HepG2 (cell line): ENCODE results near the gene KRTCAP2. TPM values are rescaled to one million over a fixed set of nuclear protein-coding genes. Genes with fewer than 3 reads are reported as not detected.

Experiments
- ATAC-seq: fragments of 200-7000 bp; cut with Tn5 transposase; 3 replicates; pipeline ENCODE4 v1.9.1; 2020; ENCODE audit warnings: mild to moderate bottlenecking, moderate library complexity
- BruUV-seq: library from RNA; stranded (reverse); fragments of 400-500 nt; replicated peaks from 2 replicates; lab custom pipeline; 2021; lab: Mats Ljungman, UMichigan
- CTCF ChIA-PET: fragments of 300-600 bp; formaldehyde crosslinking; extraction: SDS; loops from one replicate; lab custom pipeline; 2021; ENCODE audit warnings: low total read pairs, inconsistent platforms, low intra/inter-chr PET ratio; lab: Yijun Ruan, JAX
- POLR2A ChIA-PET: fragments of 350-600 bp; sonication (Branson Sonifier 250); formaldehyde crosslinking; loops from one replicate; lab custom pipeline; 2020; ENCODE audit warnings: antibody characterized with exemption, inconsistent platforms; lab: Yijun Ruan, JAX
- DNase-seq: peaks from one replicate; pipeline ENCODE4 v3.0.0-alpha.2; 2015; ENCODE audit warnings: low spot score
- FAIRE-seq: peaks from 3 replicates; lab custom pipeline; 2011; peaks lifted over from hg19 to GRCh38; lab: Jason Lieb, UNC
- H2AFZ ChIP-seq: one replicate; pipeline ENCODE4 v1.6.1; 2011; ENCODE audit warnings: low read length, inconsistent platforms
- H3K27ac ChIP-seq: fragments of 300-600 bp; 3 replicates; pipeline ENCODE4 v1.8.0; 2011; ENCODE audit warnings: mixed run types, mild to moderate bottlenecking, mixed read lengths, low read length, inconsistent platforms; ENCODE audit not compliant: insufficient read depth; ENCODE audit errors: extremely low read length
- H3K27me3 ChIP-seq, 2 experiments: fragments of 200-600 bp in 1 of 2; 2 replicates in 1 of 2; 3 replicates in 1 of 2; pipeline versions ENCODE4 v1.6.0 to v1.8.0; 2011; ENCODE audit warnings: low read length in 2 of 2, mild to moderate bottlenecking in 2 of 2, moderate library complexity in 2 of 2, inconsistent platforms in 1 of 2; ENCODE audit not compliant: insufficient read depth in 2 of 2, control insufficient read depth in 1 of 2
- H3K36me3 ChIP-seq, 2 experiments: fragments of 200-600 bp in 1 of 2; replicated peaks in 1 of 2; 2 replicates in 1 of 2; 3 replicates in 1 of 2; pipeline versions ENCODE4 v1.5.1 to v1.8.0; 2011; ENCODE audit warnings: low read length in 2 of 2, inconsistent platforms in 1 of 2; ENCODE audit not compliant: insufficient read depth in 2 of 2, control insufficient read depth in 1 of 2
- H3K4me1 ChIP-seq: 2 replicates; pipeline ENCODE4 v1.5.1; 2012; ENCODE audit warnings: low read length, inconsistent platforms; ENCODE audit not compliant: insufficient read depth
- H3K4me2 ChIP-seq: 2 replicates; pipeline ENCODE4 v1.6.0; 2011; ENCODE audit warnings: low read depth, low read length, inconsistent platforms
- H3K4me3 ChIP-seq, 3 experiments: fragments of 200-600 bp in 1 of 3; sonication (generic), shearing (Covaris generic) in 1 of 3; replicated peaks in 1 of 3; 2 replicates each; pipeline ENCODE4 v1.5.1; 2011 to 2016; ENCODE audit warnings: low read length in 3 of 3, inconsistent platforms in 2 of 3, low read depth in 2 of 3, mild to moderate bottlenecking in 2 of 3, control low read depth in 1 of 3, mixed read lengths in 1 of 3; ENCODE audit not compliant: insufficient read depth in 1 of 3
- H3K79me2 ChIP-seq: one replicate; pipeline ENCODE4 v1.6.1; 2011; ENCODE audit warnings: low read length, inconsistent platforms; ENCODE audit not compliant: insufficient read depth
- H3K9ac ChIP-seq: 2 replicates; pipeline ENCODE4 v1.6.0; 2011; ENCODE audit warnings: mild to moderate bottlenecking, low read depth, low read length, inconsistent platforms; ENCODE audit not compliant: insufficient read depth
- H3K9me3 ChIP-seq: 2 replicates; pipeline ENCODE4 v1.5.1; 2012; ENCODE audit warnings: mild to moderate bottlenecking, low read length
- H4K20me1 ChIP-seq: 2 replicates; pipeline ENCODE4 v1.6.0; 2011; ENCODE audit warnings: inconsistent platforms, mild to moderate bottlenecking, low read length, moderate library complexity; ENCODE audit not compliant: insufficient read depth
- AGO2 ChIP-seq: fragments of 200-400 bp; formaldehyde crosslinking; optimal IDR thresholded peaks from 2 replicates; pipeline ENCODE3; 2017; ENCODE audit warnings: mild to moderate bottlenecking, low read depth, low read length, moderate library complexity
- ELF1 ChIP-seq: sonication (generic); formaldehyde crosslinking; IDR thresholded peaks from 2 replicates; pipeline ENCODE4 v1.4.0; 2020; ENCODE audit warnings: missing genetic modification reagents
- ESRRA ChIP-seq: sonication (generic); formaldehyde crosslinking; IDR thresholded peaks from 2 replicates; pipeline ENCODE4 v1.5.1; 2020; ENCODE audit warnings: mild to moderate bottlenecking, low read depth, missing genetic modification reagents
- HES4 ChIP-seq: sonication (generic); formaldehyde crosslinking; IDR thresholded peaks from 2 replicates; pipeline ENCODE4 v1.9.0; 2021; ENCODE audit warnings: mild to moderate bottlenecking, missing genetic modification reagents, borderline replicate concordance
- HNF4A ChIP-seq: sonication (generic); formaldehyde crosslinking; IDR thresholded peaks from 2 replicates; pipeline ENCODE4 v1.4.0; 2020; ENCODE audit warnings: missing genetic modification reagents
- HNF4G ChIP-seq, 2 experiments: sonication (generic) in 1 of 2; formaldehyde crosslinking in 1 of 2; IDR thresholded peaks; 2 replicates each; pipeline versions ENCODE4 v1.4.0 to v1.6.1; 2011 to 2020; ENCODE audit warnings: borderline replicate concordance in 2 of 2, low read depth in 2 of 2, mild to moderate bottlenecking in 2 of 2, low read length in 1 of 2, missing genetic modification reagents in 1 of 2, moderate library complexity in 1 of 2
- IRF2 ChIP-seq: IDR thresholded peaks from 2 replicates; pipeline ENCODE4 v1.6.1; 2018; ENCODE audit warnings: missing genetic modification reagents, missing compliant biosample characterization
- MYC ChIP-seq: sonication (generic); formaldehyde crosslinking; IDR thresholded peaks from 2 replicates; pipeline ENCODE4 v1.9.0; 2021; ENCODE audit warnings: missing genetic modification reagents, borderline replicate concordance
- NFIB ChIP-seq: sonication (generic); formaldehyde crosslinking; IDR thresholded peaks from 2 replicates; pipeline ENCODE4 v1.9.0; 2021; ENCODE audit warnings: missing genetic modification reagents, mild to moderate bottlenecking, borderline replicate concordance
- NONO ChIP-seq, 2 experiments: fragments of 450-650 bp in 1 of 2; sonication (generic) in 1 of 2; formaldehyde crosslinking in 1 of 2; IDR thresholded peaks in 1 of 2; conservative IDR thresholded peaks in 1 of 2; 2 replicates each; pipeline versions ENCODE4 v1.6.1 to v1.8.0; 2017 to 2022; ENCODE audit warnings: mild to moderate bottlenecking in 1 of 2, missing genetic modification reagents in 1 of 2, moderate library complexity in 1 of 2
- NR2F6 ChIP-seq, 2 experiments: IDR thresholded peaks; 2 replicates each; pipeline ENCODE4 v1.6.1; 2016; ENCODE audit warnings: antibody characterized with exemption in 1 of 2, mild to moderate bottlenecking in 1 of 2
- RBFOX2 ChIP-seq: fragments of 200-400 bp; formaldehyde crosslinking; IDR thresholded peaks from 2 replicates; pipeline ENCODE4 v1.6.1; 2017; ENCODE audit warnings: low read depth, mild to moderate bottlenecking, low read length
- RXRA ChIP-seq: sonication (generic); formaldehyde crosslinking; IDR thresholded peaks from 2 replicates; pipeline ENCODE4 v1.5.1; 2020; ENCODE audit warnings: missing genetic modification reagents
- RXRB ChIP-seq: IDR thresholded peaks from 2 replicates; pipeline ENCODE4 v1.6.1; 2016; ENCODE audit warnings: borderline replicate concordance, missing genetic modification reagents, missing compliant biosample characterization
- SAP130 ChIP-seq: IDR thresholded peaks from 2 replicates; pipeline ENCODE4 v1.6.1; 2016; ENCODE audit warnings: low read depth
- ZMYM2 ChIP-seq: sonication (generic); formaldehyde crosslinking; IDR thresholded peaks from 2 replicates; pipeline ENCODE4 v1.8.0; 2022; ENCODE audit warnings: mild to moderate bottlenecking, missing genetic modification reagents
- ZNF264 ChIP-seq: sonication (generic); formaldehyde crosslinking; IDR thresholded peaks from 2 replicates; pipeline ENCODE4 v1.4.0; 2020; ENCODE audit warnings: missing genetic modification reagents
- ZNF446 ChIP-seq: sonication (generic); formaldehyde crosslinking; IDR thresholded peaks from 2 replicates; pipeline ENCODE4 v1.5.0; 2020; ENCODE audit warnings: mild to moderate bottlenecking, missing genetic modification reagents
- ZNF550 ChIP-seq: sonication (generic); formaldehyde crosslinking; IDR thresholded peaks from 2 replicates; pipeline ENCODE4 v1.4.0; 2020; ENCODE audit warnings: mild to moderate bottlenecking, missing genetic modification reagents, borderline replicate concordance
- ZSCAN25 ChIP-seq: sonication (generic); formaldehyde crosslinking; IDR thresholded peaks from 2 replicates; pipeline ENCODE4 v1.8.0; 2022; ENCODE audit warnings: mild to moderate bottlenecking, missing genetic modification reagents
- WGBS: methylation state at CpG from one replicate; pipeline ENCODE4 v1.1.6; 2017; ENCODE audit warnings: low lambda C conversion rate; 5-methylcytosine and 5-hydroxymethylcytosine counted together
- in situ Hi-C: cut with HindIII; loops from 2 replicates; pipeline ENCODE4 v1.10.0; 2017; ENCODE audit warnings: low pct_unique_long_range_greater_than_20kb; ENCODE audit not compliant: extremely low pct_ligation_motif_present
- intact Hi-C: fragments of 100-400 bp; cut with micrococcal nuclease; formaldehyde crosslinking; loops from one replicate; pipeline ENCODE4 v1.10.0; 2022; ENCODE audit not compliant: unreplicated experiment
- polyA plus RNA-seq, 8 experiments: library from polyadenylated mRNA; depleted of rRNA in 3 of 8; stranded (reverse) in 7 of 8; unstranded in 1 of 8; fragments of >200 nt; fragmentation: Illumina TruSeq in 4 of 8; extraction: Trizol in 4 of 8; gene quantifications; 2 replicates each; pipeline versions ENCODE4 v1.2.1 to v1.2.3, GENCODE V29; 2011 to 2016; ENCODE audit warnings: low read depth in 4 of 8, missing spikeins in 1 of 8, mixed read lengths in 1 of 8; ENCODE audit not compliant: insufficient read depth in 1 of 8
- total RNA-seq, 5 experiments: library from RNA; depleted of rRNA; stranded (reverse); fragments of >200 nt; fragmentation: Illumina TruSeq; extraction: Trizol; gene quantifications; 2 replicates each; pipeline ENCODE4 v1.2.3, GENCODE V29; 2016; ENCODE audit warnings: low read depth in 1 of 5
- TF ChIP-seq, protein P1 (sequence below): sonication (generic); formaldehyde crosslinking; IDR thresholded peaks from 2 replicates; pipeline ENCODE4 v1.8.1; 2023; ENCODE audit warnings: mild to moderate bottlenecking, missing genetic modification reagents, borderline replicate concordance
- TF ChIP-seq, protein P2 (sequence below): sonication (generic); formaldehyde crosslinking; IDR thresholded peaks from 2 replicates; pipeline ENCODE4 v1.4.0; 2020; ENCODE audit warnings: missing genetic modification reagents

The KRTCAP2 gene
- total and polyA plus RNA-seq, 2 of the 13 experiments (the other 11 are each of a cell fraction or from before 2014, with no cell fraction given) = 77.3 to 79.4 TPM

DNA sequence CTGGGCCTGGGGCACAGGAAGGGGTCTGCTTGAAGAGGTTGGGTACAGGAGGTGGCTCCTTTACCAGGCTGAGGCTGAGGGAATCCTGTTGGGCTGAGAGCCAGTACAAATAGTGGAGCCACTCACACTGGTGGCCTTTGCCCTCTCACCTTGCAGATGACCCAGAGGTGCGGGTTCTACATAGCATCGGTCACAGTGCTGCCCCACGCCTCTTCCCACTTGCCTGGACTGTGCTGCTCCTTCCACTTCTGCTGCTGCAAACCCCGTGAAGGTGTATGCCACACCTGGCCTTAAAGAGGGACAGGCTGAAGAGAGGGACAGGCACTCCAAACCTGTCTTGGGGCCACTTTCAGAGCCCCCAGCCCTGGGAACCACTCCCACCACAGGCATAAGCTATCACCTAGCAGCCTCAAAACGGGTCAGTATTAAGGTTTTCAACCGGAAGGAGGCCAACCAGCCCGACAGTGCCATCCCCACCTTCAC is 39.3 kb downstream of the KRTCAP2 start:
- peak; percentile 3 for ATAC-seq
- H4K20me1 ChIP-seq = peaks cover 60% of the 10 kb centered on the region
- WGBS = 28% methylated on average over 6 of the region's 7 CpGs
- no peaks in the 10 kb centered on the region for H3K9me3 ChIP-seq
- peak overlapping the region; percentile 6 to 84 (median 23); a peak in 5 of 6 replicates for H3K4me3 ChIP-seq
- no TSS peak for BruUV-seq
- peak; percentile 18 for FAIRE-seq
- in situ Hi-C loops (no loop called here), intact Hi-C loops (no loop called here)
- no peak overlapping the region for H3K9ac ChIP-seq
- no peaks in the 10 kb centered on the region; a peak in 1 of 5 replicates for H3K27me3 ChIP-seq
- H3K4me1 ChIP-seq = peaks cover 76% of the 10 kb centered on the region
- DNase-seq = peak; percentile 54
- ChIA-PET CTCF (interaction anchor here (3.2 kb wide), 1 partner anchor 41 kb away, joined by 18 read pairs; no protein-coding TSS in a partner anchor), POLR2A (interaction anchor here (0.7 to 7.4 kb wide), 7 partner anchors 9 to 49 kb away, joined by 3 to 144 read pairs (median 6); partner anchors contain the start of genes EFNA1 and KRTCAP2)
- peak overlapping the region; percentile 89 for H3K4me2 ChIP-seq
- peak overlapping the region; percentile 89 for H3K27ac ChIP-seq
- peaks cover 17 to 52% of the 10 kb centered on the region in 2 experiments for H3K36me3 ChIP-seq
- peaks cover 62% of the 10 kb centered on the region for H3K79me2 ChIP-seq
- H2AFZ ChIP-seq = no peak overlapping the region
- TF ChIP-seq HNF4G (IDR thresholded peaks at IDR 0.05; ENCODE audit: borderline replicate concordance, low read depth, low read length) = peak; percentile 67; the same call in 1 of the 2 replicates
- TF ChIP-seq HNF4G (CRISPR knock-in tag; IDR thresholded peaks at IDR 0.05; ENCODE audit: borderline replicate concordance, low read depth) = no peak
- peak; percentile 52; the same call in 1 of the 2 replicates for TF ChIP-seq RBFOX2
- TF ChIP-seq ELF1 (CRISPR knock-in tag) = no peak
- peak; percentile 52; the same call in 1 of the 2 replicates for TF ChIP-seq NFIB (CRISPR knock-in tag)
- TF ChIP-seq NR2F6 (IDR thresholded peaks at IDR 0.05) = peak; percentile 91
- peak; percentile 92 for TF ChIP-seq NR2F6 (CRISPR knock-in tag; IDR thresholded peaks at IDR 0.05)
- peak; percentile 47; the same call in 1 of the 2 replicates for TF ChIP-seq ZSCAN25 (CRISPR knock-in tag)
- no peak for TF ChIP-seq HES4
- TF ChIP-seq HNF4A (CRISPR knock-in tag) = peak; percentile 74
- TF ChIP-seq IRF2 (CRISPR knock-in tag) = no peak
- TF ChIP-seq ZNF446 = no peak
- TF ChIP-seq AGO2 = peak; percentile 41
- TF ChIP-seq SAP130 (CRISPR knock-in tag) = peak; percentile 48
- TF ChIP-seq, protein P1, sequence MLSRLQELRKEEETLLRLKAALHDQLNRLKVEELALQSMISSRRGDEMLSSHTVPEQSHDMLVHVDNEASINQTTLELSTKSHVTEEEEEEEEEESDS (CRISPR knock-in tag) = no peak
- TF ChIP-seq ESRRA (CRISPR knock-in tag) = 0 out of 2 replicates have a peak, but pooled peaks have one; percentile 28
- TF ChIP-seq RXRB = peak; percentile 57; the same call in 1 of the 2 replicates
- 0 out of 2 replicates have a peak, but pooled peaks have one; percentile 47 for TF ChIP-seq MYC (CRISPR knock-in tag)
- TF ChIP-seq ZMYM2 = 0 out of 2 replicates have a peak, but pooled peaks have one; percentile 15
- TF ChIP-seq RXRA (CRISPR knock-in tag) = peak; percentile 62; the same call in 1 of the 2 replicates
- 0 out of 2 replicates have a peak, but pooled peaks have one; percentile 46 for TF ChIP-seq ZNF550 (CRISPR knock-in tag)
- TF ChIP-seq, protein P2, sequence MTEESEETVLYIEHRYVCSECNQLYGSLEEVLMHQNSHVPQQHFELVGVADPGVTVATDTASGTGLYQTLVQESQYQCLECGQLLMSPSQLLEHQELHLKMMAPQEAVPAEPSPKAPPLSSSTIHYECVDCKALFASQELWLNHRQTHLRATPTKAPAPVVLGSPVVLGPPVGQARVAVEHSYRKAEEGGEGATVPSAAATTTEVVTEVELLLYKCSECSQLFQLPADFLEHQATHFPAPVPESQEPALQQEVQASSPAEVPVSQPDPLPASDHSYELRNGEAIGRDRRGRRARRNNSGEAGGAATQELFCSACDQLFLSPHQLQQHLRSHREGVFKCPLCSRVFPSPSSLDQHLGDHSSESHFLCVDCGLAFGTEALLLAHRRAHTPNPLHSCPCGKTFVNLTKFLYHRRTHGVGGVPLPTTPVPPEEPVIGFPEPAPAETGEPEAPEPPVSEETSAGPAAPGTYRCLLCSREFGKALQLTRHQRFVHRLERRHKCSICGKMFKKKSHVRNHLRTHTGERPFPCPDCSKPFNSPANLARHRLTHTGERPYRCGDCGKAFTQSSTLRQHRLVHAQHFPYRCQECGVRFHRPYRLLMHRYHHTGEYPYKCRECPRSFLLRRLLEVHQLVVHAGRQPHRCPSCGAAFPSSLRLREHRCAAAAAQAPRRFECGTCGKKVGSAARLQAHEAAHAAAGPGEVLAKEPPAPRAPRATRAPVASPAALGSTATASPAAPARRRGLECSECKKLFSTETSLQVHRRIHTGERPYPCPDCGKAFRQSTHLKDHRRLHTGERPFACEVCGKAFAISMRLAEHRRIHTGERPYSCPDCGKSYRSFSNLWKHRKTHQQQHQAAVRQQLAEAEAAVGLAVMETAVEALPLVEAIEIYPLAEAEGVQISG (CRISPR knock-in tag) = peak; percentile 39
- TF ChIP-seq ZNF264 (CRISPR knock-in tag) = no peak
- no peak for TF ChIP-seq NONO (IDR thresholded peaks at IDR 0.05)
- TF ChIP-seq NONO (CRISPR knock-in tag; conservative IDR thresholded peaks at IDR 0.05) = 0 out of 2 replicates have a peak, but pooled peaks have one; percentile 24
